Rectal smooth muscle tissue (tissue), 1 donor: ENCODE measurements around the gene GOPC.

ENCODE experiments used
- H3K27ac ChIP-seq: one replicate; pipeline ENCODE4 v1.7.0; 2013; ENCODE audit warnings: low read depth, low read length, inconsistent platforms
- H3K27me3 ChIP-seq: one replicate; pipeline ENCODE4 v1.7.0; 2013; ENCODE audit warnings: low read length; ENCODE audit not compliant: control insufficient read depth, insufficient read depth
- H3K36me3 ChIP-seq: one replicate; pipeline ENCODE4 v1.7.0; 2013; ENCODE audit warnings: low read length; ENCODE audit not compliant: control insufficient read depth, insufficient read depth
- H3K4me1 ChIP-seq: one replicate; pipeline ENCODE4 v1.7.0; 2013; ENCODE audit warnings: low read length; ENCODE audit not compliant: control insufficient read depth, insufficient read depth
- H3K4me3 ChIP-seq: one replicate; pipeline ENCODE4 v1.7.0; 2013; ENCODE audit warnings: low read length
- H3K9ac ChIP-seq: one replicate; pipeline ENCODE4 v1.7.0; 2013; ENCODE audit warnings: low read length

GOPC gene

GRCh38 chr6:117613920-117614560, 11.7 kb upstream of the GOPC start:
- Histone ChIP-seq H3K27me3 (no peaks in the 10 kb centered on the region), H3K36me3 (no peaks in the 10 kb centered on the region), H3K4me1 (no peaks in the 10 kb centered on the region), H3K4me3 (no peak overlapping the region), H3K27ac (no peak overlapping the region), H3K9ac (no peak overlapping the region)

GRCh38 chr6:117607511-117607910, 5.2 kb upstream of the GOPC start:
- H3K27ac ChIP-seq = no peak overlapping the region
- no peak overlapping the region for H3K9ac ChIP-seq
- H3K36me3 ChIP-seq = no peaks in the 10 kb centered on the region
- no peaks in the 10 kb centered on the region for H3K27me3 ChIP-seq
- no peak overlapping the region for H3K4me3 ChIP-seq
- H3K4me1 ChIP-seq = peaks cover 4% of the 10 kb centered on the region

GRCh38 chr6:117605169-117605826, 3.0 kb upstream of the GOPC start:
- H3K27ac ChIP-seq = no peak overlapping the region
- H3K4me3 ChIP-seq = no peak overlapping the region
- peaks cover 4% of the 10 kb centered on the region for H3K4me1 ChIP-seq
- no peaks in the 10 kb centered on the region for H3K27me3 ChIP-seq
- no peaks in the 10 kb centered on the region for H3K36me3 ChIP-seq
- no peak overlapping the region for H3K9ac ChIP-seq

- H3K9ac ChIP-seq = no peak overlapping the region
- no peaks in the 10 kb centered on the region for H3K27me3 ChIP-seq
- no peak overlapping the region for H3K27ac ChIP-seq
- H3K36me3 ChIP-seq = no peaks in the 10 kb centered on the region
- H3K4me3 ChIP-seq = no peak overlapping the region
- peaks cover 4% of the 10 kb centered on the region for H3K4me1 ChIP-seq
These were observed 1.5 kb upstream of the GOPC start for GRCh38 chr6:117603821-117604220.

- Histone ChIP-seq H3K9ac (peak overlapping the region; percentile 83), H3K27me3 (no peaks in the 10 kb centered on the region), H3K27ac (peak overlapping the region; percentile 92), H3K4me3 (peak overlapping the region; percentile 93), H3K36me3 (peaks cover 2% of the 10 kb centered on the region), H3K4me1 (peaks cover 4% of the 10 kb centered on the region)
These were observed 733 bp upstream of the GOPC start for GRCh38 chr6:117602899-117603588.

- peak overlapping the region; percentile 59 for H3K9ac ChIP-seq
- H3K4me1 ChIP-seq = peaks cover 4% of the 10 kb centered on the region
- H3K4me3 ChIP-seq = peak overlapping the region; percentile 93
- peaks cover 2% of the 10 kb centered on the region for H3K36me3 ChIP-seq
- H3K27ac ChIP-seq = no peak overlapping the region
- no peaks in the 10 kb centered on the region for H3K27me3 ChIP-seq
These were observed 530 bp downstream of the GOPC start for GRCh38 chr6:117601811-117602150.

GRCh38 chr6:117600008-117600743, 2.1 kb downstream of the GOPC start:
- peaks cover 4% of the 10 kb centered on the region for H3K4me1 ChIP-seq
- H3K27me3 ChIP-seq = no peaks in the 10 kb centered on the region
- no peak overlapping the region for H3K9ac ChIP-seq
- H3K4me3 ChIP-seq = no peak overlapping the region
- H3K36me3 ChIP-seq = peaks cover 2% of the 10 kb centered on the region
- no peak overlapping the region for H3K27ac ChIP-seq

- Histone ChIP-seq H3K27me3 (no peaks in the 10 kb centered on the region), H3K4me1 (no peaks in the 10 kb centered on the region), H3K36me3 (peaks cover 2% of the 10 kb centered on the region), H3K9ac (no peak overlapping the region), H3K4me3 (no peak overlapping the region), H3K27ac (no peak overlapping the region)
These were observed 4.6 kb downstream of the GOPC start for GRCh38 chr6:117597755-117598154.

GRCh38 chr6:117595099-117595923, 7.0 kb downstream of the GOPC start:
- Histone ChIP-seq H3K36me3 (peaks cover 2% of the 10 kb centered on the region), H3K4me3 (no peak overlapping the region), H3K9ac (no peak overlapping the region), H3K27ac (no peak overlapping the region), H3K4me1 (no peaks in the 10 kb centered on the region), H3K27me3 (no peaks in the 10 kb centered on the region)

GRCh38 chr6:117592983-117593759, 9.1 kb downstream of the GOPC start:
- Histone ChIP-seq H3K36me3 (peaks cover 3% of the 10 kb centered on the region), H3K4me3 (no peak overlapping the region)

GRCh38 chr6:117591405-117591804, 10.9 kb downstream of the GOPC start:
- no peak overlapping the region for H3K27ac ChIP-seq
- no peaks in the 10 kb centered on the region for H3K4me1 ChIP-seq
- no peaks in the 10 kb centered on the region for H3K27me3 ChIP-seq
- peaks cover 3% of the 10 kb centered on the region for H3K36me3 ChIP-seq
- no peak overlapping the region for H3K4me3 ChIP-seq
- no peak overlapping the region for H3K9ac ChIP-seq

More at GRCh38 chr6:117592983-117593759, 9.1 kb downstream of the GOPC start:
- Histone ChIP-seq H3K4me1 (no peaks in the 10 kb centered on the region), H3K27ac (no peak overlapping the region), H3K27me3 (no peaks in the 10 kb centered on the region), H3K9ac (no peak overlapping the region)
